Measurements from ENCODE around the gene FAM133A.

Gene FAM133A

DNA sequence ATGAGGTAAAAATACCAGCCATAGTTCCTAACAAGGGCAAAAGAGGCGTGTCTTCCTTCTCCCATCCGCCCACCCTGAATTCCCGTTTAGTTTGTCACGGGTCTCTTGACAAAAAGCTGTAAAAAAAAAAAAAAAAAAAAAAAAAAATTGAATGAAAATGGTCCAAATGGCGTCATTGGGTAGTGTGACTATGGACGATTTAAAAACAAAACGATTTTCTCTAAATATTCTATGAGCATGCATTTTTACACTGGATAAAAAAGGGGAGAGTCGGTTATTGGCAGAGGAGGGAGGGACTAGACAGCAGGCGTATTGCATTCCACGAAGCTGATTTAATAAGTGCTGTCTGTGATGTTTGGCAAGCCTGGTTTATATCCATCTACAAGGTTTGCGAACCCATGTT is at the start of gene FAM133A:
Gene FAM133A, plus strand, starts transcription at position 338 of the 403 bp plus-strand sequence. CDS start 35,214 bp downstream, outside the sequence.
- peak; percentile 10 for DNase-seq (ENCODE audit: low read depth)

DNA sequence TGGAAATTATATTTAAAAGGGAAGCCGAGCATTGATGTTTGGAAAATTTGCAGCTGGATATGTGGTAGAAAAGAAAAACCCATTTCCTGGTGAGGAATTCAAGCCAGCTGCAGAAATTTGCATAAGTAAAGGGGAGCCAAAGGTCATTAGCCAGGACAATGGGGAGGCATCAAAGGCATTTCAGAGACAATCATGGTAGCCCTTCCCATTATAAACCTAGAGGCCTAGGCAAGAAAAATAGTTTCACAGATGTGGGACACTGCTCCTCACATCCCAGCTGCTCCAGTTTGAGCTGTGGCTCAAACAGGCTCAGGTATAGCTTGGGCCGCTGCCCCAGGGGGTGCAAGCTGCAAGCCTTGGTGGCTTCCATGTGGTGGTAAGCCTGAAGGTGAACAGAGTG is 36.4 kb upstream of the FAM133A start:
- DNase-seq (ENCODE audit: low read depth): no peak

DNA sequence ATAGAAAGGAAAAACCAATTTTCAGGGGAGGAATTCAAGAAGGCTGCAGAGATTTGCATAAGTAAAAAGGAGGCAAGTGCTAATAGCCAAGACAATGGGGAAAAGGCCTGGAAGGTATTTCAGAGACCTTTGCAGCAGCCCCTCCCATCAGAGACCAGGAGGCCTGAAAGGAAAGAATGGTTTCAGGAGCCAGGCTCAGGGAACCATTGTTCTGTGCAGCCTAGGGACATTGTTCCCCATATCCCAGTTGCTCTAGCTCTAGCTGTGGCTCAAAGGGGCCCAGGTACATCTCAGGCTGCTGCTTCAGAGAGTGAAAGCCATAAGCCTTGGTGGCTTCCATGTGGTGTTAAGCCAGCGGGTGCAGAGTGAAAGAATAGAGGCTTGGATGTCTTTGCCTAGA is 24.6 kb upstream of the FAM133A start:
- no peak for DNase-seq (ENCODE audit: low read depth)

DNA sequence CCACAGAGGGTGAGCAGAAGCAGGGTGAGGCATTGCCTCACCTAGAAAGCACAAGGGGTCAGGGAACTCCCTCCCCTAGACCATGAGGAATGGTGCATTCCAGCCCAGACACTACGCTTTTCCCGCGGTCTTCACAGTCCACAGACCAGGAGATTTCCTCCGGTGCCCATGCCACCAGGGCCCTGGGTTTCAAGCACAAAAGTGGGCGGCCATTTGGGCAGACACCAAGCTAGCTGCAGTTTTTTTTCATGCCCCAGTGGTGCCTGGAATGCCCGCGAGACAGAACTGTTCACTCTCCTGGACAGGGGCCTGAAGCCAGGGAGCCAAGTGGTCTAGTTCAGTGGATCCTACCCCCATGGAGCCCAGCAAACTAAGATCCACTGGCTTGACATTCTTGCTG is 13.4 kb upstream of the FAM133A start:
- DNase-seq (ENCODE audit: low read depth): no peak

DNA sequence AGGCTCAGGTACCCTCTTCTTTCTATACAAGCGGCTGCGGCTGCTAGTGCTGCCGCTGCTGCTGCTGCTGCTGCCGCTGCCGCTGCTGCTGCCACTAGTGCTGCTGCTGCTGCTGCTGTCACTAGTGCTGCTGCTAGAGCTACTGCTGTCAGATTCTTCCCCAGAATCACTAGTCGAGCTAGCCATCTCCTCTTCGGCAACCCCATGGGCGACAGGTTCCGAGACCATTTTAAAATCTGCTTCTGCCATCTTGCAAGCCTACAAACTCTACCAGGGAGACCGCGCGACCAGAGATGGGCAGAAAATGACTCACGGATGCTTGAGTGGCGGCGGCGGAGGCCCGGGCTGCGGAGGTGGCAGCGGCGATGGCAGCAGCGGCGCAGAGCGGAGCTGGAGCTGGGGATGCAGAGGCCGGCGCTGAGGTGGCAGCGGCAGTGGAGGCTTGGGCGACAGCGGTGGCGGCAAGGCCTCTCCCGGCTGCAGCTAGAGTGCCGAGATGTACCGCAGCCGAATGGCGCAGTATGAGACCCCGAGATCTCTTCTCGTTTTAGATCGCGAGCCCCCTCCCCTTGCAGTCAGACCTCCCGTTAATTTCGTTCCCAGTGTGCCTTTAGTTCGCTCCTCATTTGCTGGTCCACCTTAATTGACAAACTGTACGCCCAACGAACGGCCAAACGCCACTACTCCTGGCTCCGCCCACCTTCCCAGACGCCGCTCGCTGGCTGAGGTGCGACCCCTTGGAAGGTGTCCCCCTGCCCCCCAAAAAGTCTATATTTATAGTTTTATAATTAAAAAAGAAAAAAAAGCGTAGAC is 744 bp upstream of the FAM133A start, which contains the start of gene NAP1L3:
Gene NAP1L3, minus strand, starts transcription at position 523 of the 813 bp plus-strand sequence. Its CDS starts 274 bp downstream, at position 249.
- DNase-seq (ENCODE audit: low read depth): peak; percentile 59

DNA sequence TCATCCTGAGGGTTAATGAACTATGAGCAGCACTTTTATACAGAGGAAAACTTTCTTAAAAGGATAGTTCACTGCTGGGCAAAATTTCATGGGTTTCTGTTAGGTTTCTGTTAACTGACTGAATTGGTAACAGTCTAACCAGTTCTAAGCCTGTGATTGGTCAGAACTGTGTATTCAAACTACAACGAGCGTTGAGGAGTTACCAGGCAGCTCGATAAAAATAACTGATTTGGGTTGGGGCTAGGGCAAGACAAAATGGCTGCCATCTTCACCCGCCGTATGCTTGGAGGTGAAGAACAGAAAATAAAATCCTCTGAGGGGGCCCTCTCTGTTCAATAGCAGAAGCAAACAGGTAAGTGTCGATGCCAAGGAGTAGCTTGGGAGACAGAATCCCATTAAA is 22.0 kb downstream of the FAM133A start:
- no peak for DNase-seq (ENCODE audit: low read depth)

DNA sequence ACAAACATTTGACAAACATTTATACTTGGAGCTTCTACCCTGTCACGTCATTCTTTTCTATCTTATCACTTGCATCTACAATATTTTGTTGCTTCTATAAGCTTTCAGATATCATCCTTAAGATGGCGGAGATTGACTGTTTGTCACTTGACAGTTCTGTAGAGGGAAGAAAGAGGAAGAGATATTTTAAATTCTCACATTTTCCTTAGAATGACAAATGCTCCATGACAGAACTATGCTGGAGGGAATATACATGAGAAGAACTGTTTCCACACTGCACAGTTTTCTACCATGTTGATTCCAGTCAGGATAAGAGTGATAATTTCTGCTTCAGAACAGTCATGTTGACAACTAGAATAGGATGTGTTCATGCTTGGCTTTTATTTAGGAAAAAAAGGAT is 29.7 kb downstream of the FAM133A start:
- DNase-seq (ENCODE audit: low read depth): no peak

DNA sequence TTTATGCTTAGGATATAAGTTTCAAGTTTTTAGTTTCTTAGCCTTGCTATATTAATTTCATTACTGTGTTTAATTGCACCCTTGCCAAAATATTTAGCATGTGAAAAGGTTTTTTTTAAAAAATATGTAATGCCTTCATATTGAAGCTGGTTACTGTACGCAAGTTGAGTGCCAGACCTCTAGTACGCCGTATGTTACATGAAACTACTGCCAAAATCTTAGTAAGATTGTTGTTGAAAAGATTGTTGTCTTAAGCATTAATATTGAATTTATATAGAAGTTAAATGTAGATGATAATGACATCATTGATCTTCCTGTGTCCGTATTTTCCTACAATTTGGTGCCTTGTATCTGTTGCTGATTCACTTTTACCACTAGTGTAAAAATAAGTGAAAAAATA is 37.1 kb downstream of the FAM133A start:
- DNase-seq (ENCODE audit: low read depth): no peak

DNA sequence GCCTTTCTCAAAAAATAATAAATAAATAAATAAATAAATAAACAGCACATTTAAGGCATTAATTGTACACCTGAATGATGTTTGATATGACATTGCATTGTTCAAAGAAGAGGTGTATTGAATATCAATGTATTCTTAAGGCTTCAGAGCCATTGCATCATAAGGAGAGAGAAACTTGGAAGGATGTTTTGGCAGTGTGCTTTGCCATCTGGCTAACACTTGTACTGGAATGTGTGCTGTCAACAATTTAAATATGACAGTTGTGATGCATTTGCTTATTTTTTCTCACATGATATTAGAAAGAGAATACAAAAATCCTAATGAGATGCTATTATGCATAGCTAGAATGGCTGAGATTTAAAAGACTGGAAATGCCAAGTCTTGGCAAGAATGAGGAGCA is 67.8 kb downstream of the FAM133A start:
- no peak for DNase-seq (ENCODE audit: low read depth)

DNA sequence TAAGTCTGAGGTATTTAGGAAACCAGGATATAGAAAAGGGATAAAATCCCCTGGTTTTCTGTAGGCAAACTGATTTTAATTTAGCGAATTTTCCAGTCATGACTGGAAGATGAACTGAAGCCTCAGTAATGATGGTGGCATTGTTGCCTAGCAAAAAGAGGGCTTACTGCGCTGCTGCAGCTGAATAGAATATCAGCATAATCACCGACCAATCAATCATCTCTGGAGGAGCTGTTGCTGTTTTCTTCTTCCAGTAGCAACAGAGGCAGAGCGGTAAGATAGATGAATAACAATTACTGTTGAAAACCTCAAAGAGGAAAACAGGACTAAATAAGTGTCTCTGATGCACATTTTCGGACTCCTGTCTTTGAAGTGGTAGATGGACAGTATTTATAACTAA is 86.2 kb downstream of the FAM133A start:
- DNase-seq (ENCODE audit: low read depth): no peak
